CD4-positive, alpha-beta T cell treated with Interleukin-12 subunit alpha and Interleukin-12 subunit beta, for 1 hour (primary cell): Measurements from ENCODE around the gene WAC.
"Not testable (repeated sequence)": the region's sequence is repeated elsewhere in the genome, so short reads cannot be mapped to it uniquely, and the experiment has no call there.

Source experiments
- DNase-seq: peaks from one replicate; pipeline ENCODE4 v3.0.0-alpha.2; 2020

WAC gene

GRCh38 chr10:28532337-28533185 is at the start of gene WAC:
Gene WAC, plus strand, starts transcription at chr10:28533118. Its CDS starts 462 bp downstream, at chr10:28533580.
- DNase-seq = peak; percentile 96

GRCh38 chr10:28489206-28489605 is 43.7 kb upstream of the WAC start:
- DNase-seq = no peak

GRCh38 chr10:28490256-28490865 is 42.6 kb upstream of the WAC start:
- DNase-seq = not testable (repeated sequence)

GRCh38 chr10:28492116-28492920 is 40.6 kb upstream of the WAC start:
- DNase-seq = no peak

GRCh38 chr10:28494420-28494819 is 38.5 kb upstream of the WAC start:
- no peak for DNase-seq

- no peak for DNase-seq
These were observed 37.8 kb upstream of the WAC start for GRCh38 chr10:28495084-28495483.

GRCh38 chr10:28496017-28496416 is 36.9 kb upstream of the WAC start:
- no peak for DNase-seq

- DNase-seq = no peak
These were observed 36.4 kb upstream of the WAC start for GRCh38 chr10:28496481-28496961.

- no peak for DNase-seq
These were observed 35.4 kb upstream of the WAC start for GRCh38 chr10:28497313-28498126.

- DNase-seq = not testable (repeated sequence)
These were observed 32.7 kb upstream of the WAC start for GRCh38 chr10:28500203-28500602.

- no peak for DNase-seq
These were observed 29.8 kb upstream of the WAC start for GRCh38 chr10:28503114-28503513.

- no peak for DNase-seq
These were observed 27.5 kb upstream of the WAC start for GRCh38 chr10:28505359-28505959.

GRCh38 chr10:28508304-28508925 is 24.5 kb upstream of the WAC start:
- DNase-seq = no peak

- no peak for DNase-seq
These were observed 23.6 kb upstream of the WAC start for GRCh38 chr10:28509286-28509685.

GRCh38 chr10:28514648-28515047 is 18.3 kb upstream of the WAC start:
- DNase-seq = no peak

GRCh38 chr10:28520346-28520745 is 12.6 kb upstream of the WAC start:
- DNase-seq = no peak

GRCh38 chr10:28520828-28521227 is 12.1 kb upstream of the WAC start:
- not testable (repeated sequence) for DNase-seq

- not testable (repeated sequence) for DNase-seq
These were observed 11.0 kb upstream of the WAC start for GRCh38 chr10:28521961-28522360.

- DNase-seq = no peak
These were observed 9.1 kb upstream of the WAC start for GRCh38 chr10:28523725-28524252.

GRCh38 chr10:28530751-28531150 is 2.2 kb upstream of the WAC start:
- no peak for DNase-seq

- DNase-seq = no peak
These were observed 257 bp downstream of the WAC start for GRCh38 chr10:28533186-28533564.
